ENCODE data around the gene HECA.

DNA sequence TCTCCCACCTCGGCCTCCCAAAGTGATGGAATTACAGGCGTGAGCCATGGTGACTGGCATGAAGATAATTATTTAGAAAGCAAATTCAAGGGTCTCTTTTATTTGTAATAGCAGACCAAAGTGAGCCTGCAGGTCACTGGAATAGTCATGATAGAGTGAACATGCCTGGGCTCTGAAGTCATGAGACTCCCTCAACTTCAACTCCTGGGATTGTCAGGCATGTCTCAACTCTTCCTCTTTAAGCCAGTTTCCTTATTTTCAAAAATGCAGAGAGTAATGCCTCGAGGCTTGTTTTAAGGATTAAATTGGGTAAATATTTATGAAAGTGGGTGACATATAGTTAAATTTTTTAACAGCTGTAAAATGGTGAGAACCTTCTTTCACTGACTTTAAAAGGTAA, 22.7 kb upstream of the HECA start:
- TF ChIP-seq POLR2A (IDR thresholded peaks at IDR 0.05; ENCODE audit: low read depth, low read length), result no peak
- no peak for TF ChIP-seq POLR2AphosphoS5 (IDR thresholded peaks at IDR 0.05; ENCODE audit: low read depth, low read length)
- no peak for TF ChIP-seq TAF1 (IDR thresholded peaks at IDR 0.05; ENCODE audit: low read depth, low read length)
- no peak for TF ChIP-seq POU2F2 (IDR thresholded peaks at IDR 0.05; ENCODE audit: low read depth, low read length)
- no peak for TF ChIP-seq PAX5 (IDR thresholded peaks at IDR 0.05; ENCODE audit: insufficient read depth, low read length, severe bottlenecking)
- TF ChIP-seq SPI1 (IDR thresholded peaks at IDR 0.05; ENCODE audit: low read depth, low read length), result no peak
